Sigmoid colon (tissue), 7 donors: ENCODE results near the gene ROR1. TPM values are rescaled to one million over a fixed set of nuclear protein-coding genes. Genes with fewer than 3 reads are reported as not detected.

Experiments
- DNase-seq: peaks from one replicate; pipeline ENCODE4 v3.0.0-alpha.2; 2019
- H3K27ac ChIP-seq, 4 donors: fragments of 200-600 bp; sonication (generic); one replicate each; pipeline ENCODE4 v1.5.1; 2016 to 2019; ENCODE audit warnings: mild to moderate bottlenecking in 1 of 4
- H3K27me3 ChIP-seq, 3 donors: fragments of 200-600 bp; sonication (generic); one replicate each; pipeline ENCODE4 v1.5.1; 2019; ENCODE audit warnings: mild to moderate bottlenecking in 1 of 3
- H3K36me3 ChIP-seq, 4 donors: fragments of 200-600 bp; sonication (generic); one replicate each; pipeline ENCODE4 v1.5.1; 2016 to 2019
- H3K4me1 ChIP-seq, 4 donors: fragments of 200-600 bp; sonication (generic); one replicate each; pipeline ENCODE4 v1.5.1; 2017 to 2019
- H3K4me3 ChIP-seq, 4 donors: fragments of 200-600 bp; sonication (generic); one replicate each; pipeline ENCODE4 v1.5.1; 2017 to 2019; ENCODE audit warnings: mild to moderate bottlenecking in 2 of 4, moderate library complexity in 1 of 4
- H3K9me3 ChIP-seq, 4 donors: fragments of 200-600 bp in 3 of 4; sonication (generic) in 3 of 4; one replicate each; pipeline versions ENCODE4 v1.5.1 to v1.6.1; 2013 to 2019
- CTCF ChIP-seq, 4 experiments: fragments of 450-650 bp in 3 of 4; fragments of 200-600 bp in 1 of 4; IDR thresholded peaks; one replicate each; pipeline ENCODE4 v1.5.1; 2016 to 2019; ENCODE audit warnings: antibody characterized with exemption in 4 of 4, mild to moderate bottlenecking in 3 of 4, moderate library complexity in 2 of 4
- EP300 ChIP-seq, 4 donors: sonication (generic); formaldehyde crosslinking; IDR thresholded peaks; one replicate each; pipeline ENCODE4 v1.6.1; 2017; ENCODE audit warnings: antibody characterized with exemption in 4 of 4
- POLR2A ChIP-seq, 2 donors: fragments of 450-650 bp; IDR thresholded peaks; one replicate each; pipeline ENCODE4 v1.6.1; 2016; ENCODE audit warnings: antibody characterized with exemption in 2 of 2, mild to moderate bottlenecking in 2 of 2, moderate library complexity in 2 of 2
- POLR2AphosphoS5 ChIP-seq, 4 donors: sonication (generic); formaldehyde crosslinking; IDR thresholded peaks; one replicate each; pipeline ENCODE4 v1.6.1; 2017; ENCODE audit warnings: antibody characterized with exemption in 4 of 4
- WGBS, 2 donors: extraction: QIAGEN DNeasy Blood & Tissue Kit; methylation state at CpG; one replicate each; pipeline ENCODE4 v1.1.7; 2013; 5-methylcytosine and 5-hydroxymethylcytosine counted together
- intact Hi-C: fragments of 100-400 bp; cut with DNase I; formaldehyde crosslinking; loops from one replicate; pipeline ENCODE4 v1.15.1; 2023
- polyA plus RNA-seq, 3 donors: library from polyadenylated mRNA; stranded (reverse); fragments of 200-250 nt; gene quantifications; one replicate each; pipeline ENCODE4 v1.2.3, GENCODE V29; 2013
- total RNA-seq, 4 donors: library from RNA; depleted of rRNA; stranded (reverse); fragments of >200 nt; gene quantifications; one replicate each; pipeline ENCODE4 v1.1.0, GENCODE V29; 2016
- donor health status: healthy with polysubstance abuse.
- donor health status: Bipolar disorder and iron deficiency.
- donor health status: healthy.

ROR1 gene
- total and polyA plus RNA-seq, 7 donors, result under 0.01 to 37.1 (median 27.3) TPM

- TF ChIP-seq POLR2A (IDR thresholded peaks at IDR 0.05) (no peak), EP300 (IDR thresholded peaks at IDR 0.05) (no peak), POLR2AphosphoS5 (IDR thresholded peaks at IDR 0.05) (peak in 3 of 4 donors; percentile 13 to 35 (median 16)), CTCF (IDR thresholded peaks at IDR 0.05) (peak; percentile 79 to 88 (median 86))
- H3K27me3 ChIP-seq, result no peaks in the 10 kb centered on the region
- 42 to 44% methylated on average over 7 of the region's 7 CpGs for WGBS, 2 donors
- H3K4me3 ChIP-seq, result no peak overlapping the region
- H3K9me3 ChIP-seq, result no peaks in the 10 kb centered on the region
- H3K36me3 ChIP-seq, result peaks cover 0 to 19% (median 0%) of the 10 kb centered on the region in 4 donors
- peak overlapping the region in 2 of 4 donors; percentile 10 to 34 for H3K27ac ChIP-seq
- peak; percentile 88 for DNase-seq
- H3K4me1 ChIP-seq, result peaks cover 0 to 24% (median 19%) of the 10 kb centered on the region in 4 donors
- intact Hi-C loops, result loop anchor here (1.0 to 5.0 kb wide), 5 partner anchors 106 to 463 kb away; partner anchors contain the start of gene ROR1
These were observed 363.1 kb downstream of the ROR1 start for GRCh38 chr1:64136752-64137411.

GRCh38 chr1:64137412-64137803, 363.6 kb downstream of the ROR1 start:
- TF ChIP-seq CTCF (IDR thresholded peaks at IDR 0.05) (peak in 1 of 4 experiments; percentile 37), EP300 (IDR thresholded peaks at IDR 0.05) (no peak), POLR2A (IDR thresholded peaks at IDR 0.05) (no peak)

GRCh38 chr1:64139877-64140276, 366.1 kb downstream of the ROR1 start:
- Histone ChIP-seq H3K4me1 (peaks cover 0 to 21% (median 17%) of the 10 kb centered on the region in 4 donors), H3K36me3 (peaks cover 0 to 33% (median 2%) of the 10 kb centered on the region in 4 donors), H3K27ac (no peak overlapping the region), H3K4me3 (no peak overlapping the region), H3K9me3 (no peaks in the 10 kb centered on the region), H3K27me3 (no peaks in the 10 kb centered on the region)
- 90 to 94% methylated on average over 10 of the region's 10 CpGs for WGBS, 2 donors
- TF ChIP-seq POLR2AphosphoS5 (IDR thresholded peaks at IDR 0.05), result no peak
- intact Hi-C loops, result loop anchor here (2.0 to 5.0 kb wide), 2 partner anchors 228 to 523 kb away; no protein-coding TSS in a partner anchor
- no peak for DNase-seq

More at GRCh38 chr1:64137412-64137803, 363.6 kb downstream of the ROR1 start:
- no peak for DNase-seq
- H3K4me3 ChIP-seq, result no peak overlapping the region
- no peaks in the 10 kb centered on the region for H3K27me3 ChIP-seq
- WGBS, 2 donors, result 41 to 43% methylated on average over 4 of the region's 4 CpGs
- no peaks in the 10 kb centered on the region for H3K9me3 ChIP-seq
- intact Hi-C loops, result loop anchor here (1.0 to 5.0 kb wide), 4 partner anchors 105 to 445 kb away; partner anchors contain the start of gene ROR1
- H3K27ac ChIP-seq, result peak overlapping the region in 1 of 4 donors; percentile 34
- H3K4me1 ChIP-seq, result peaks cover 0 to 24% (median 19%) of the 10 kb centered on the region in 4 donors
- peaks cover 0 to 24% (median 0%) of the 10 kb centered on the region in 4 donors for H3K36me3 ChIP-seq

- WGBS, 2 donors, result 69 to 91% methylated on average over 2 of the region's 2 CpGs
- no peaks in the 10 kb centered on the region for H3K27me3 ChIP-seq
- H3K27ac ChIP-seq, result no peak overlapping the region
- TF ChIP-seq CTCF (IDR thresholded peaks at IDR 0.05) (no peak), POLR2A (IDR thresholded peaks at IDR 0.05) (no peak), POLR2AphosphoS5 (IDR thresholded peaks at IDR 0.05) (no peak), EP300 (IDR thresholded peaks at IDR 0.05) (no peak)
- no peak for DNase-seq
- intact Hi-C loops, result no loop called here
- peaks cover 0 to 15% (median 10%) of the 10 kb centered on the region in 4 donors for H3K4me1 ChIP-seq
- H3K36me3 ChIP-seq, result peaks cover 0 to 36% (median 2%) of the 10 kb centered on the region in 4 donors
- H3K9me3 ChIP-seq, result no peaks in the 10 kb centered on the region
- no peak overlapping the region for H3K4me3 ChIP-seq
These were observed 366.8 kb downstream of the ROR1 start for GRCh38 chr1:64140596-64140995.

- Histone ChIP-seq H3K4me3 (no peak overlapping the region), H3K9me3 (no peaks in the 10 kb centered on the region), H3K27ac (no peak overlapping the region), H3K27me3 (no peaks in the 10 kb centered on the region), H3K4me1 (no peaks in the 10 kb centered on the region), H3K36me3 (peaks cover 0 to 27% (median 2%) of the 10 kb centered on the region in 4 donors)
- DNase-seq, result no peak
- WGBS, 2 donors, result 84 to 88% methylated on average over 5 of the region's 5 CpGs
- TF ChIP-seq CTCF (IDR thresholded peaks at IDR 0.05) (no peak), POLR2AphosphoS5 (IDR thresholded peaks at IDR 0.05) (no peak), POLR2A (IDR thresholded peaks at IDR 0.05) (no peak), EP300 (IDR thresholded peaks at IDR 0.05) (no peak)
- intact Hi-C loops, result no loop called here
These were observed 373.4 kb downstream of the ROR1 start for GRCh38 chr1:64147045-64147724.
